ENCODE data around the gene KCNF1.

The KCNF1 gene

GRCh38 chr2:10895231-10895630, 16.5 kb upstream of the KCNF1 start:
- H3K4me1 ChIP-seq: no peaks in the 10 kb centered on the region
- TF ChIP-seq CTCF (IDR thresholded peaks at IDR 0.05; ENCODE audit: low read depth, low read length): no peak
- H3K4me3 ChIP-seq (ENCODE audit: low read depth, low read length): no peak overlapping the region
- no peaks in the 10 kb centered on the region for H3K27me3 ChIP-seq
- no peaks in the 10 kb centered on the region for H3K9me3 ChIP-seq
- no peak for DNase-seq
- no peaks in the 10 kb centered on the region for H3K36me3 ChIP-seq

GRCh38 chr2:10897956-10898355, 13.8 kb upstream of the KCNF1 start:
- Histone ChIP-seq H3K27me3 (no peaks in the 10 kb centered on the region), H3K9me3 (no peaks in the 10 kb centered on the region), H3K36me3 (no peaks in the 10 kb centered on the region), H3K4me1 (no peaks in the 10 kb centered on the region), H3K4me3 (ENCODE audit: low read depth, low read length) (no peak overlapping the region)
- TF ChIP-seq CTCF (IDR thresholded peaks at IDR 0.05; ENCODE audit: low read depth, low read length): no peak
- DNase-seq: no peak

- Histone ChIP-seq H3K9me3 (no peaks in the 10 kb centered on the region), H3K4me1 (no peaks in the 10 kb centered on the region), H3K4me3 (ENCODE audit: low read depth, low read length) (no peak overlapping the region), H3K36me3 (no peaks in the 10 kb centered on the region), H3K27me3 (no peaks in the 10 kb centered on the region)
- peak; percentile 67 for TF ChIP-seq CTCF (IDR thresholded peaks at IDR 0.05; ENCODE audit: low read depth, low read length)
- peak; percentile 51 for DNase-seq
Observed at GRCh38 chr2:10900216-10901109, 11.3 kb upstream of the KCNF1 start.

GRCh38 chr2:10901160-10901939, 10.4 kb upstream of the KCNF1 start:
- no peaks in the 10 kb centered on the region for H3K4me1 ChIP-seq
- no peaks in the 10 kb centered on the region for H3K36me3 ChIP-seq

GRCh38 chr2:10903861-10904210, 7.9 kb upstream of the KCNF1 start:
- no peak for TF ChIP-seq CTCF (IDR thresholded peaks at IDR 0.05; ENCODE audit: low read depth, low read length)
- Histone ChIP-seq H3K36me3 (no peaks in the 10 kb centered on the region), H3K4me1 (no peaks in the 10 kb centered on the region), H3K9me3 (no peaks in the 10 kb centered on the region), H3K4me3 (ENCODE audit: low read depth, low read length) (no peak overlapping the region), H3K27me3 (no peaks in the 10 kb centered on the region)
- no peak for DNase-seq

More at GRCh38 chr2:10901160-10901939, 10.4 kb upstream of the KCNF1 start:
- TF ChIP-seq CTCF (IDR thresholded peaks at IDR 0.05; ENCODE audit: low read depth, low read length): no peak
- DNase-seq: no peak
- H3K9me3 ChIP-seq: no peaks in the 10 kb centered on the region
- no peak overlapping the region for H3K4me3 ChIP-seq (ENCODE audit: low read depth, low read length)
- H3K27me3 ChIP-seq: no peaks in the 10 kb centered on the region

GRCh38 chr2:10904455-10904854, 7.3 kb upstream of the KCNF1 start:
- no peak overlapping the region for H3K4me3 ChIP-seq (ENCODE audit: low read depth, low read length)
- no peak for TF ChIP-seq CTCF (IDR thresholded peaks at IDR 0.05; ENCODE audit: low read depth, low read length)

More at GRCh38 chr2:10904455-10904854, 7.3 kb upstream of the KCNF1 start:
- Histone ChIP-seq H3K4me1 (no peaks in the 10 kb centered on the region), H3K27me3 (no peaks in the 10 kb centered on the region), H3K36me3 (no peaks in the 10 kb centered on the region), H3K9me3 (no peaks in the 10 kb centered on the region)
- no peak for DNase-seq
